Kidney capillary endothelial cell (primary cell): ENCODE results near the gene IQCE.
"Not testable (repeated sequence)": the region's sequence is repeated elsewhere in the genome, so short reads cannot be mapped to it uniquely, and the experiment has no call there.

ENCODE experiments used
- DNase-seq: peaks from one replicate; pipeline ENCODE4 v3.0.0-alpha.2; 2018; ENCODE audit warnings: low spot score

The IQCE gene

DNA sequence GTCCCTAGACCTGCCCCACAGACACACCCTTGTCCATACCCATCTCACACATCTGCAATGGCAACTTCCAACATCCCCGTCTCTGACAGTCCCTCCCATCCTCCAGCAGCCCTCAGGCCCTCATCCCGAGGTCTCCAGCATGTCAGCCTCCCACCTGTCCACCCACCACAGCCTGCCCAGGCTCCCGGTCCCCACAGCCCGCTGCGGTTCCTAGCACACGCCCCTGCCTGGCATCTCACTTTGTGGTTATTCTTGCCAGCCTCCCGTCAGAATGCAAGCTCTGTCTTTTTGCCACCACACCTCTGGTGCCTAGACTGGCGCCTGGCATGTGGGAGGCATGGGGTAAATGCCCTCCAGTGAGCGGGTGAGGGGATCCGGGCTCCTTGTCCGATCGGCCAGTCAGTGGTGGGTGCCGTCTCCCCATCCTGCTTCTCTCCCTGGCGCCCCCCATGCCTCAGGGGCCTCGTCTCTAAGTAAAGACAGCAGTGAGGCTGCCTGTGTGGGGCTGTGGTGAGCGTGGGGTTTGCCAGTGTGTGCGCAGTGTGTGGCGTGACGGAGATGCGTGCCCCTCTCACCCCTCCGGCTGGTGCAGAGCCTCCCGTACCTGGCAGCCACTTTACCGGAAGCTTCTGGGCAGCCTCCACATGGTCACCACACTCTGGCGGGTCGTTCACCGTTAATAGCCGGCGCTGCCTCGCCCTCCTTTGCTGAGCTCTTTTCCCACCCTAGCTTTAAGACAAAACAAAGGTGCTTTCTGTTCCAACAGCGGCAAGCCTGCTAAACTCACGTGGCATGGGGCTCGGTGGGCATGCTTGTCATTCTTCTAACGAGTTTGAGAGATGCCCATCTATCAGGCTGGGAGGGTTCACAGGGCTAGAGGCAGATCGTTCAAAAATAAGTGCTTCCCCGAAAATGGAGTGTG lies 44.5 kb downstream of the IQCE start:
- no peak for DNase-seq

DNA sequence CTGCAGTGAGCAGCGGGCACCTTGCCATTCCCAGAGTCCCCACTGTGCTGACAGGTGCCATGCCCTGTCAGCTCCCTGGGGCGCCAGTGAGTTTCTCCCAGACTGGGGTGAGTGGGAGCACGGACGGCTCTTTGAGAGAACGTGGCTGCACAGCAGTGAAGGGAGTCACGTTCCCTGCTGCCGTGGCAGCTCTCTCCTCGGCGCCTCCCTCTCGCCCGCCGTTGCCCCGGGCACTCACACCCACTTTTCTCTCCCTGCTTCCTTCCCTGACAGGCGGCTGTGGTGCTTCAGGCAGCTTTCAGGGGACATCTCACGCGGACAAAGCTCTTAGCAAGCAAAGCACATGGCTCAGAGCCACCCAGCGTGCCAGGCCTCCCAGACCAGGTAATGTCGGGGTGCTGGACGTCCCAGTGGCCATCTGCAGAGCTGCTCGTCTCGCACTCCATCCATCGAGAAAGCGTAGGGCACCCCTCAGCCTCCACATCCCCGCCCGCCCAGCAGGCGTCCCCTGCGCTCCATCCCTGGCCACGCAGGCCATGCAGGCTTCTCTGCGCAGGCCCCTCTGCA lies 45.9 kb downstream of the IQCE start:
- DNase-seq: no peak

DNA sequence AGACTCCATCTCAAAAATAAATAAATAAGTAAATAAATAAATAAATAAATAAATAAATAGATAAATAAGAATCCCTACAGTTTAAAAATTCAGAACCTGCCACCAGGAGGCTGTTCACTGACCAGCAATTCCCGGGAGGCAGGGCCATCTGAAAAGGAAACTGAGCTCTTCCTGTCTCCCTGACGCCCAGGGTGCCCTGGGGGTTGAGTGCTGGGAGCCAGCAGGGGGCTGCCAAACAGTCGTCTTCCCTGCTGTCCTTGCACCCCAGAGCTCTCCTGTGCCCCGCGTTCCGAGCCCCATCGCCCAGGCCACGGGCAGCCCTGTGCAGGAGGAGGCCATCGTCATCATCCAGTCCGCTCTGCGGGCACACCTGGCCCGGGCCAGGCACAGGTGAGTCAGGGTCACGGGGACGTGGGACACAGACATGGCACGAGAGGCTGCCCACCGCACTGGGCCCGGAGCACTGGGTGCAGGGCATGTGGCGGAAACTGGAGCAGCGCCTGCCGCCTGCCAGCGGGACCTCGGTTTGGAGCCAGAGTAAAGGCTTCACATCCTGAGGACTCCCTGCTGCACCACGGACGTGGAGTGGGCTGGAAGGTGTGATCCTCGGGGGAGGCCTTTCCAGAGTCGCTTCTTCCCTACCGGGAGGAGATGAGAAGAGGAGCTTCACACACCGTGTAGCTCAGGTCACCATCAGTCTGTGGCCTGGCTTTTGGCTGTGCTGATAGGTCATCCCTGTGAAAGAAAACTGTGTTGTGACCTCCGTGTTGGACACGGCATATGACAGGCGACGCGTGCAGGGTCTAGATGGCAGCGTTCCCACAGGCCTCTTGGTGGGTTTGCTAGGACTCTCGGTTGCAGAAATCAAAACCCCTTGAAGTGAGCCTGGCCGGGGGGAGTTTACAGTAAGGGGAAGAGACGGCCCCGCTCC lies 47.1 kb downstream of the IQCE start:
- DNase-seq: no peak

DNA sequence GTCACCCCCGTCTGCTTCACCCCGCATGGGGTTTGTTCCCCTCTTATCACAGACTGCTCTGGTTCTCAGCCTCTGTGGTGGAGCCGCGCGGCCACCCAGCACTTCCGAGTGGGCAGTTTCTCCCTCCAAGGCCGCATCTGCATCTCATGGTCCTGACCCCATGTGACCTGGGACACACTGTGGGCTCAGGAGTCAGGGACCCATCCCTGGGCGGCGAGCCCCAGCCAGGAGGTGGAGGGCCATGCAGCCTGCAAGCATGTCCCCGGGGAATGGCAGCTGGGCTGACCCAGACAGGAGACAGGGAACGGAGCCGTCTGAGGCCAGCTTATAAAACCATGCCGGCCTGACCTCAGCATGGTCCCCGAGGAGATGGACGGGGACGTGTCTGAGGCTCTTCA lies 47.8 kb downstream of the IQCE start:
- no peak for DNase-seq

DNA sequence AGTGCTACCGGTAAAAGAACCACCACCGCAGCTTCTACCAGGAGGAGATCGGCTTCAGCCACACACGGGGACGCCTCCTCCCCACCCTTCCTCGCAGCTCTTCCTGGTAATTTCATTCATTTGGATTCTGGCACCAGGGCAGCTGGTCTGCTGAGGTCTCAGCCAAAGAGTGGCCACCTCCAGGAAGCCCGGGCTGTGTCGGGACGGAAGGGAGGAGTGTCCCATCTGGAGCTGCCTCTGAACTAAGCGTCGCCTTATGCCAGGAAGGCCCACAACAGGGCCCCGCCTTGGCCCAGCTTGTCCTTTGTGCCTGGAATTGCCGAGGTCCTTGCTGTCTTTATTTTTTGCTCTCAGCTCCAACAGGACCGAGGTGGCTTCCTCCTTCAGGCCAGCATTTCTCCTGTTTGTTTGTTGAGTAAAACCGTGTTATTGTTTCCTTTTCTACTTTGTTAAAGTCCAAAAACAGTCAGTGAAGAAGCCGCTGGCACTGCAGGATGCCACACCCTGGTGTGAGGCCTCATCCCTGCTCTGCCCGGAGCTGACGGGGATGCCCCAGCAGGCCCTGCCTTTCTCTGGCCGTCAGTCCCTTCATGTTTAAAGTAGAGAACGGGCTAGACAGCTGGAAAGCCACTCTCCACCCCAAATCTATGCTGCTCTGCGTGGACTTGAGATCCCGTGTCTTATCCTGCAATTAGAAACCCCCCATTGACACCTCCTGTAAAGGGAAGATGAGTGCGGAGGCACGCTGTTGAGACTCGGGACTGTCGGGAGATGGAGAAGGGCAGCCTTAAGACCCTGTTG lies 48.5 kb downstream of the IQCE start:
- peak; percentile 82 for DNase-seq

DNA sequence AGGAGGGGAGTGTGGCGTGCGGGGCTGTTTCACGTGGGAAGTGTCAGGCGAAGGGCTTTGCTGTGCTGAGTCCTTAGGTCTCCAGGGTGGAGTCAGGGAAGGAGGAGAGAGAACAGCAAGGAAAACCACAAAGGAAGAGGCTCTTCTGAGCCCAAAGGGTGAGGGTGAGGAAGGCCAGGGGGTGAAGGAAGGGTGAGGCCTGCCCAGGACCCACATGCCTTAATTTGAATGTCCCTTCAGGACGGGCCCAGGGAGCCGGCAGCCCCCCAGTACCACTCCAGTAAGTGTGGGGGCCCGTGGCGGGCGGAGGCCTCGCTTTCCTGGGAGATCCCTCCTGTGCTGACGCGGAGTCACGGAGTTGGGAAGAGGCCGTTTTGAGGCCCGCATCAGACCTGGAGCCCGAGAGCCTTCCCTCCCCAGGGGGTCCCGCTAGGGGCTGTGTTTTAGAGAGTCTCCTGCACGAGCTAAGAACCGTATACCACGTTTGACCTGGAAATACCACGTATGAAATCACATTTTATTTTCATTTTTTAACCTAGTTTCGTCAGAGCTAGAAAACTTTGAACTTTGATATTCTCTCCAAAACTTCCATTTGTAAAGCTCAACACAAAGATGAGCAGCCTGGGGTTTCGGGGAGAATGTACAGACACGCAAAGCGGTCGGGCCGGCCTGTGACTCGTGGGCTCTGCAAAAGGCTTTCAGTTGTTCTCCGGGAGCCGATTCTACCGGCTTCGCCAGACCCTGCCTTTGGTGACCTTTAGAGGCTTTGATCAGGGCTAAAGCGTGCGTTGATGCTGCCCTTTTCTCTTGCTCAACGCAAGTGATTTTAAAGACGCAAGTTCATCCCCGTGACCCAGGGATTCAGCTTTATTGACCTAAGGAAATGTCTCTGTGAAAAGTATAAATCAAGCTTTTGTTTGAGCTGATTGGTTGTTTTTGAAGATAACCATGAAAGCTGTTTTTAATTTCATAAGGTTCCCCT lies 49.4 kb downstream of the IQCE start:
- DNase-seq: no peak

DNA sequence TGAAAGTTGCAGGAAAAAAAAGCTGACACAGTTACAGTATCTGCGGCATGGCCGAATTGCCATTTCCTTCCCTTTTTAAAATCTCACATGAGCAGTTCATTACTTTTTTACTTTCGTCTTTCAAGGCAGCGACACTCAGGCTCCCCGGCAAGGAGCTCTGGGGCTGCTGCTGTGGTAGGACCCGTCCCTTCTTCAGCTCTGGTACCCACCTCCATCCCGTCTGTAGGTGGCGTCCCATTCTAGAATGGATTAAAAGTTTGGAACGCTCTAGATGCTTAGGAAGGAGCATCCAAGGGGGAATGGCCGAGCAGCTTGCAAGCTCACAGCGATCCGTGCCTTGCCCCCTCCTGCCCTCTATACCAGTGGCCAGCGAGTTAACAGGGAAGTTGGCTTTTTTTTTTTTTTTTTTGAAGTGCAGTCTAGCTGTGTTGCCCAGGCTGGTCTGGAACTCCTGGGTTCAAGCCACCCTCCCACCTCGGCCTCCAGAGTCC lies 50.2 kb downstream of the IQCE start:
- DNase-seq: peak; percentile 61

DNA sequence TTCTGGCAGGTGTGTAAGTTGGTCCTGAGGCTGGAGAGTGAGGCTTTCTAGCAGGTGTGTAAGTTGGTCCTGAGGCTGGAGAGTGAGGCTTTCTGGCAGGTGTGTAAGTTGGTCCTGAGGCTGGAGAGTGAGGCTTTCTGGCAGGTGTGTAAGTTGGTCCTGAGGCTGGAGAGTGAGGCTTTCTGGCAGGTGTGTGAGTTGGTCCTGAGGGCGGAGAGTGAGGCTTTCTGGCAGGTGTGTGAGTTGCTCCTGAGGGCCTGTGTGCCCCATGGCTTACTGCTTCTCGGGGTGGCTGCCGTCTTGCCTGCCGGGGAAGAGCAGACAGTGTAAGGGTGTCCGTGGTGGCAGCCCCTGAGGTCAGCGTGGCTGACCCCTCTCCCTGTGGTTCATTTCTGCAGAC lies 50.9 kb downstream of the IQCE start:
- not testable (repeated sequence) for DNase-seq

DNA sequence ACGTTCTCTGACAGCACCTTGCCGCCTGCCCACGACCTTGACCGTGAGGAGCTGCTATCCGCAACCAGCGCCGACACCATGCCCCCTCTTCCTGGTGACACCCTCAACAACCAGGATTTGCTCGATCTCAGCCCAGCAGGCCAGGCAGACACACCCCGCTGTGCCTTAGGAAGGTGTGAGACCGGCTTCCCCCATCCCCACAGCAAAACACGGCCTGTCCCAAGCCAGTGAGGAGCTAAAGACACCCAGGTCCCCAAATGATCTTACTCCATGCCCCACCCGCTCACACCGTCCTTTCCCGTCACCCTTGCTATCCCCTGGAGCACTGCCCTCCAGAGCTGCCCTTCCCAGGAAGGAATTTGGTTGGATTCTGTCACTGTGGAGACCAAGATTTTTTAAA lies 51.7 kb downstream of the IQCE start:
- no peak for DNase-seq

DNA sequence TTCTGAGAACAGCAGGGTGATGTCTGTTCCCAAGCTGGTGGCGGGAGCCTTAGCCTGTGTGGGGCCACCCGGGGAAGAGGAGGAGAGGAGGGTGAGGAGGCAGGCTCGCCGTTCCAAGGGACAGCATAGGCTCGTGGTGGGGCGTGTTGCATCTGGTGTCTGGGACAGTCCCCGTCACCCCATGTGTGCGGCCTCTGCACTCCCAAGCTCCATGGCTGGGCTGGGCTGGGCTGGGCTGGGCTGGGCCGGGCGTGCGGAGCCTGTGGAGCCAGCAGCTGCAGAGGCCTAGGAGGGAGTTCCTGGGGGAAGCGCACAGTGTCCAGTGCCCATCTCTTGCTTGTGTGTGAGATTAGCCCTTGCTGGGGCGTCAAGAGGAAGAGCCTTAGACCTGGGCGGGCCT lies 52.1 kb downstream of the IQCE start:
- DNase-seq: no peak

DNA sequence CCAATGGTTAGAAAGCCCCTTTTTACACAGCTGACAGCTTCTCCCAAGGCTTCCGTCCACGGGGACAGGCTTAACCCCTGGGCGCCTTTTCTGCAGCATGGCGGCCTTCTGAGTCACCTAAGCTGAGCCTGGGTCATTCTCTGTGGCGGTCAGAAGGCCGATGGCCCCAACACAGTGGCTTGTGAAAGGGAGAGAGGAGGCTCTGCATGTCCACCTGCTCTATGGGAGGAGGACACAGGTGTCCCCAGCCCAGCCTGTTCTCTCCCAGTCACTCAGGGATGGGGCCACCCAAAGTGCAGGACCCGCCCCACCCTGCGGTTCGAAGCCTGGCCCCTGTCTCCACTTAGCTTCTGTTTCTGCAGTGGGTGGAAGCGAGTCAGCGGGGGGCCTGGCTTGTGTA lies 52.6 kb downstream of the IQCE start:
- no peak for DNase-seq

DNA sequence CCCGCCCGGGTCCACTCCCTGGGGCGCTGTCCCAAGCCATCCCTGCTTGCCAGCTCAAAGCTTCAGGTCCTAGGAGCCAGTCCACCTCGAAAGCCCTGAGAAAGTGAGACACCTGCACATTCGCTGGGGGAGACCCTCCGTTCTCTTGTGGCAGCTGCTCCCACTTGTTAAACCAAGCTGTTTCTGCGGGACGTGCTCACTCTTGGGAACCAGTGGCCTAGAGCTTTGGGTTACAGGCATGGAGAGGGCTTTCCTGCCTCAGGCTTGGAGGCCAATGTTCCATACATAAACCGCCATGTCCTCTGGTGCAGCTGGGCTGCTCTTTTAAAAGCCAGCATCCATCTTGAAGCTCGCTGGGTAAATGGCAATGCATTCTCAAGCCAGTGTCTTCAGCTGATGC lies 53.1 kb downstream of the IQCE start:
- no peak for DNase-seq

DNA sequence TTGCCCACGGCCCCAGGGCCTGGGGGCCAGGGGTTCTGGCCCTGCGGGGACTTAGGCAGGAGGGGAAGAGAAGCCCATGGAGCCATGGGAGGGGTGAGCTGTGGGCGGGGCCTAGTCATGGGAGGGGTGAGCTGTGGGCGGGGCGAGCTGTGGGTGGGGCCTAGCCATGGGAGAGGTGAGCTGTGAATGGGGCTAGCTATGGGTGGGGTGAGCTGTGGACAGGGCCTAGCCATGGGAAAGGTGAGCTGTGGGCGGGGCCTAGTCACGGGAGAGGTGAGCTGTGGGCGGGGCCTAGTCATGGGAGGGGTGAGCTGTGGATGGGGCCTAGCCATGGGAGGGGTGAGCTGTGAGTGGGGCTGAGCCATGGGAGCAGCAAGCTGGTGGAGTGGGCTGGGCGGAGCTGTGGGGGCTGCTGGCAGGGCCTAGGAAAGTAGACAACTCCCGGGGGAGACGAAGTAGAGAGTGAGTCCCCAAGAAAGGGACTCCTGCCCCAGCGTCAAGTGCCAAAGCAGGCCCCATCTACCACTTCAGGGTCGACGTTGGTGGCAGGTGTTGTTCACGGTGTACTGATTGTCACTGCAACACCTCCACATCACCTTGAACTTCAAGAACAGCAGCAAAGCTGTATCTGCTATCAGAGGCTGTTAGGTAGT lies 53.8 kb downstream of the IQCE start:
- no peak for DNase-seq

DNA sequence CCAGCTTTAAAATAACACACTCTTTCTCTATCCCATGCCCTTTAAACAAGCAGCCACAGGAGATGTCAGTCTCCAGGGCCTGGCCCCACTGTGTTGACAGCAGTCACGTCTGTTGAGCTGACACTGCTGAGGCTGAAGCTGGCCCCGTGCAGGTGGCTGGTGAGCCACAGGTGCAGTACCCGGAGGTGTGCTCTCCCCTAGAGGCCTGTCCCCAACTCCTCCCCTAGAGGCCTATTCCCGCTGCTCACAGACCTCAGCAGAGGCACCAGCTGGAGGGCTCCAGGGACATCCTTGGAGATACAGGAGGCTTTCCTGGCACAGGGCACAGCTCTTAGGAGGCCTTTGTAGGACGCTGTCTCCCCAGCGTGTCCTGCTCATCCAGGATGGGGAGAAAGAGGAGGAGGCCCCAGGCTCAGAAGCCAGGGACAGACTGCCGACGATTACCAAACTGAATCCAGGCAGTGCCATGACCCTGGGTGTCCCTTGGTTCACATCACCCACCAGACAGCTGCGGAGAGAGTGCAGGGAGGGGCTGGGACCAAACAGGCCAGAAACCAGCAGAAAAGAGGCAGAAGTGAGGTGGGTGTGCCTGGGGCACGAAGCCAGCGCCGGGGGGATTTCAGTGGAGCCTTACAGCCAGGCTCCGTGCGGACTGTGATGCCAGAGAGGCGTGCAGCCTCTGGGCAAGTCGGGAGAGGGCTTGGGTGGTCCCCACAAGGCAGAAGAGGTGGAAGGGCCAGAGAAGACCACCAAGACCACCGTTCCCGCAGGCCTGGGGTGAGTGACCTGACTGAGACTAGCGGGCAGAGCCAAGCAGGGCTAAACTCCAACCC lies 54.5 kb downstream of the IQCE start:
- DNase-seq: no peak

DNA sequence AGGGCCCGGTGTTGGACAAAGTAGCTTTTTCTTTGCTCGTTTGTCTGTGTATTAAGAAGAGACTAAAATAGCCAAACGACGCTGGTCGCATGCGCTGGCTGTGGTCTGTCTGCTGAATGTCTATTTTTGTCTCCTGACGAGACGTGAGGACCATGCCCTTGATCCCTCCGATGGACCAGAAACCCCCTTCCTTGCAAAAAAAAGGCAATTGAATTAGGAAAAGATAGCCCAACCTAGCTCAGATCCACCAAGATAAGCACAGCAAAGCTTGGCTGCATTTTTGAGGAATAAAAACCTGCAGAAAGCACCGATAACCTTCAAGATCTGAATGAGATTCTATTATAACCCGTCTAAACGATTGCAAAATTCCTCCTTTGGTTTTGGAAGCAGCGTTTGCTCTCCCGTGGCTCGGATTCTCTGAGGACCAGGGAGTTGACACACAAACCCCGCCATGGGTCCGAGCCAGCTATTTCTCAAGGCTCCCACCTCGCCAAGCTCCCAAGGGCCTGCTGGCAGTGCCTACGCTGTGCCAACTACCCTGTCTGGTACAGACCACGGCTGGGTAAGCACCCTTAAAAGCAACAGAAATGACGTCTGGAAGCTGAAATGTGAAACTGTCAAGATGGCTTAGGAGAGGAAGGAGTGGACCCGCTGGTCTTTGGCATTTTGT lies 55.3 kb downstream of the IQCE start:
- no peak for DNase-seq

DNA sequence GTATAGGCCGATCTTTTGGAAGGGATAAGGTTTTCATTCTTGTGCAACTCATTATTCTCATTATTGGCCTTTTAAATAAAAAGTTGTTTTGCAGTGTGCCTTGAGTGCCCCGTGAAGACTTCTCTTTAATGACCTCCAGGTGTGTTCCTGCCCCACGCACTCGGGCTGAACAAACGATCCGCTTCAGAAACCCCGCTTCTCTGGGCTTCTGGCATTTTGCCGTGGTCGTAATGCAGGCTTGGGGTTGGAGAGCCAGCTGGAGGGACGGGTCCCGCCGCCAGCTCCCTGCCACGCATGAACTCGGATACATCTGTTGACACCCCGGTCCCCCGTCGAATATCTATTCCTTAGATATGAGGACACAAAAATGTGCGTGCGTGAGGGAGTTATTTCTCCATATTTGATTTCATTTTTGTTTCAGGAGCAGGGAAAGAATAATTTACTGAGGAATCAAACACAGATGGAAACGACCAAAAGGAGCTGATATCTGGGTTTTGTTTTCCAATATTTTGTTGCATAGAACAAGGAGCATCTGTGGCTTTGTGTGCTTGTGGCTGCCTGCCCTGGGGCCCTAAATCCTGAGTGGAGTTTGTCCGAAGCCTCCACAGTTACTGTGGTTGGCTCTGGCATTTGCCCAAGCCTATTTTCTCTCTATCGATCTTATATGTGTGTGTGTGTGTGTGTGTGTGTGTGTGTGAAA lies 56.0 kb downstream of the IQCE start:
- no peak for DNase-seq

DNA sequence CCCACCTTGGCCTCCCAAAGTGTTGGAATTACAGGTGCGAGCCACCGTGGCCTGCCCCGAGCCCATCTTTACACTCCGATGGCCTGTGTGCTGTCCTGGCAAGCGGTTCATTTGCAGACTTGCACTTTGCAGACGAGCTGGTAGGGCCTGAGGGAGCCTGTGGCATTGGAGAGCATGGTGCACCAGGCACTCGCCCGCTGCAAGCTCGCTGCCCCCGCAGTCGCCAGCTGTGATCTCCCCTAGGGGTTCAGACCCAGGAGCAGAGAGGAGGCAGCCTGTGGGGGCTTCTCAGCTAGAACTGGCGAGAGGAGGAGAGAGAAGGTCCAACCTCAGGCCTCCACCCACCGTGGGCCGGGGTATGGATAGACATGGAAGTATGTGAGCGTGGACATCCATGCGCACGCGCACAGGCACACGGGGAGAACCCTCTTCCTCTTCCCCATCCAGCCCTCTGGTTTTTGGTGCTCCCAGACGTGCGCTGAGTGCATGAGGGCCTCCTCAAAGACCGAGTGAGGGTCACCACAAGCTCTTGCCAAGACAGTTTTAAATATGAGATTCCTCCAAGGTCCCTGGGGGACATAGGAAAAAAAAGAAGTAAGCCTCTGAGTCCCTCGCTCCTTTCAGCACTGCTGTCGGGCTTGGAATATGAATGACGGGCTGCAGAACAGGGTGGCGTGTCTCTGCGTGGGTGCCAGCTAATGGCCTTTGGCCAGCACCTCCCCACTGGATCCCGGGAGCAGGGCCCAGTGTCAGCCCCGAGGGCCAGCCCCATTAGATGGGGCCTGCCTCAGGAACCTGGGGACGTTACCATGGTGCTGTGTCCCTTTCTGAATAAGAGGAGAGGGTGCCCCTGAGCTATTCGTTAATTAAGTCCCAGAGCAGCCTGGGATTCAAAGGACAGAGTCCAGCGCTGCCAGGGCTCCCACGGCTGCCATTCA lies 57.9 kb downstream of the IQCE start:
- no peak for DNase-seq
